Natural killer cell (primary cell): ENCODE data around the gene CCDC69. TPM values are rescaled to one million over a fixed set of nuclear protein-coding genes. Genes with fewer than 3 reads are reported as not detected.

Experiments
- ATAC-seq, 3 donors: fragments of 150-1000 bp in 2 of 3; fragments of 200-7000 bp in 1 of 3; cut with Tn5 transposase; 1 replicate in 1 of 3; 2 replicates in 2 of 3; pipeline ENCODE4 v1.10.0; 2021; ENCODE audit warnings: mild to moderate bottlenecking in 2 of 3, moderate library complexity in 2 of 3
- DNase-seq, 2 donors: peaks; one replicate each; pipeline versions ENCODE4 v3.0.0 to v3.0.0-alpha.2; 2013 to 2021; ENCODE audit warnings: mixed read lengths in 1 of 2
- H3K27ac ChIP-seq: one replicate; pipeline ENCODE4 v1.5.1; 2013; ENCODE audit warnings: mild to moderate bottlenecking, low read length
- H3K27me3 ChIP-seq: one replicate; pipeline ENCODE4 v1.6.1; 2013; ENCODE audit warnings: low read length; ENCODE audit not compliant: control insufficient read depth, insufficient read depth
- H3K36me3 ChIP-seq: one replicate; pipeline ENCODE4 v1.6.1; 2013; ENCODE audit warnings: low read length; ENCODE audit not compliant: control insufficient read depth, insufficient read depth
- H3K4me1 ChIP-seq: one replicate; pipeline ENCODE4 v1.6.1; 2013; ENCODE audit warnings: low read length; ENCODE audit not compliant: control insufficient read depth, insufficient read depth
- H3K4me3 ChIP-seq: one replicate; pipeline ENCODE4 v1.5.1; 2013; ENCODE audit warnings: low read length
- H3K9me3 ChIP-seq: one replicate; pipeline ENCODE4 v1.6.1; 2013; ENCODE audit warnings: low read length; ENCODE audit not compliant: control insufficient read depth, insufficient read depth
- H3K27ac Mint-ChIP-seq, 2 donors: one replicate each; pipeline ENCODE4 v1.8.0; 2022; ENCODE audit warnings: mild to moderate bottlenecking in 2 of 2, mixed read lengths in 2 of 2, moderate library complexity in 1 of 2
- H3K27me3 Mint-ChIP-seq, 2 donors: one replicate each; pipeline ENCODE4 v1.8.0; 2022; ENCODE audit warnings: low read depth in 2 of 2, mixed read lengths in 2 of 2
- H3K36me3 Mint-ChIP-seq: one replicate; pipeline ENCODE4 v1.8.0; 2022; ENCODE audit warnings: mixed read lengths
- H3K4me1 Mint-ChIP-seq, 2 donors: one replicate each; pipeline ENCODE4 v1.8.0; 2022; ENCODE audit warnings: mixed read lengths in 2 of 2
- H3K4me3 Mint-ChIP-seq: one replicate; pipeline ENCODE4 v1.8.0; 2022; ENCODE audit warnings: mild to moderate bottlenecking, moderate library complexity, mixed read lengths
- H3K9me3 Mint-ChIP-seq, 2 donors: one replicate each; pipeline ENCODE4 v1.8.0; 2022; ENCODE audit warnings: mixed read lengths in 2 of 2
- CTCF ChIP-seq: fragments of 200-600 bp; IDR thresholded peaks from one replicate; pipeline ENCODE4 v1.8.0; 2022; ENCODE audit warnings: antibody characterized with exemption
- WGBS: methylation state at CpG from one replicate; pipeline ENCODE4 v1.1.7; 2013; ENCODE audit warnings: missing lambda C conversion rate; ENCODE audit not compliant: insufficient coverage; 5-methylcytosine and 5-hydroxymethylcytosine counted together
- intact Hi-C: fragments of 100-400 bp; cut with micrococcal nuclease; formaldehyde crosslinking; loops from one replicate; pipeline ENCODE4 v1.14.2; 2022
- total RNA-seq, 4 donors: library from RNA; stranded (reverse); fragments of 120-200 nt in 1 of 4; gene quantifications; one replicate each; pipeline versions ENCODE4 v1.2.3 to v1.2.4, GENCODE V29; 2013 to 2022

CCDC69 gene
- total RNA-seq, 3 donors from 2014 or later (not counting 1 experiment from before 2014, with no cell fraction given) = 181 to 227 (median 204) TPM

- intact Hi-C loops = loop anchor here (10.0 kb wide), 1 partner anchor 65 kb away; the partner anchor contains the start of gene ANXA6
Observed at GRCh38 chr5:151219789-151220188, 4.1 kb downstream of the CCDC69 start.

GRCh38 chr5:151219138-151219537 is 4.8 kb downstream of the CCDC69 start:
- peaks cover 91% of the 10 kb centered on the region for H3K4me1 ChIP-seq
- Mint-ChIP-seq H3K27me3 (no peaks in the 10 kb centered on the region), H3K4me1 (peaks cover 86 to 87% of the 10 kb centered on the region in 2 donors), H3K27ac (peak overlapping the region; percentile 88 to 92), H3K9me3 (no peaks in the 10 kb centered on the region), H3K4me3 (peak overlapping the region; percentile 76), H3K36me3 (no peaks in the 10 kb centered on the region)
- DNase-seq = no peak
- intact Hi-C loops = loop anchor here (10.0 kb wide), 1 partner anchor 64 kb away; the partner anchor contains the start of gene ANXA6
- H3K27me3 ChIP-seq = no peaks in the 10 kb centered on the region
- H3K36me3 ChIP-seq = peaks cover 37% of the 10 kb centered on the region
- H3K4me3 ChIP-seq = no peak overlapping the region
- H3K9me3 ChIP-seq = no peaks in the 10 kb centered on the region
- WGBS = 83% methylated on average over 9 of the region's 9 CpGs
- TF ChIP-seq CTCF = no peak
- peak overlapping the region; percentile 97 for H3K27ac ChIP-seq
- no peak for ATAC-seq

More at GRCh38 chr5:151219789-151220188, 4.1 kb downstream of the CCDC69 start:
- no peak for ATAC-seq
- Mint-ChIP-seq H3K27ac (peak overlapping the region; percentile 88 to 92), H3K36me3 (no peaks in the 10 kb centered on the region), H3K4me1 (peaks cover 85% of the 10 kb centered on the region in 2 donors), H3K4me3 (peak overlapping the region; percentile 87), H3K27me3 (no peaks in the 10 kb centered on the region), H3K9me3 (no peaks in the 10 kb centered on the region)
- peak overlapping the region; percentile 63 for H3K27ac ChIP-seq
- no peaks in the 10 kb centered on the region for H3K9me3 ChIP-seq
- 84% methylated on average over 7 of the region's 7 CpGs for WGBS
- DNase-seq = no peak
- peaks cover 90% of the 10 kb centered on the region for H3K4me1 ChIP-seq
- TF ChIP-seq CTCF = no peak
- peaks cover 37% of the 10 kb centered on the region for H3K36me3 ChIP-seq
- H3K27me3 ChIP-seq = no peaks in the 10 kb centered on the region
- H3K4me3 ChIP-seq = no peak overlapping the region

GRCh38 chr5:151218177-151218576 is 5.7 kb downstream of the CCDC69 start:
- Histone ChIP-seq H3K27ac (peak overlapping the region; percentile 97), H3K4me1 (peaks cover 99% of the 10 kb centered on the region), H3K4me3 (no peak overlapping the region), H3K9me3 (no peaks in the 10 kb centered on the region), H3K36me3 (peaks cover 37% of the 10 kb centered on the region), H3K27me3 (no peaks in the 10 kb centered on the region)
- intact Hi-C loops = loop anchor here (10.0 kb wide), 1 partner anchor 63 kb away; the partner anchor contains the start of gene ANXA6
- H3K4me3 Mint-ChIP-seq = peak overlapping the region; percentile 76
- peaks cover 92 to 94% of the 10 kb centered on the region in 2 donors for H3K4me1 Mint-ChIP-seq
- H3K27me3 Mint-ChIP-seq = no peaks in the 10 kb centered on the region
- no peak for TF ChIP-seq CTCF
- ATAC-seq = no peak
- 45% methylated on average over 6 of the region's 6 CpGs for WGBS
- no peaks in the 10 kb centered on the region for H3K9me3 Mint-ChIP-seq
- no peaks in the 10 kb centered on the region for H3K36me3 Mint-ChIP-seq
- no peak for DNase-seq
- peak overlapping the region; percentile 88 to 92 for H3K27ac Mint-ChIP-seq

- intact Hi-C loops = loop anchor here (10.0 kb wide), 1 partner anchor 62 kb away; the partner anchor contains the start of gene ANXA6
- Mint-ChIP-seq H3K27me3 (no peaks in the 10 kb centered on the region), H3K4me1 (peaks cover 88 to 92% of the 10 kb centered on the region in 2 donors), H3K36me3 (no peaks in the 10 kb centered on the region), H3K27ac (peak overlapping the region; percentile 88 to 92), H3K9me3 (no peaks in the 10 kb centered on the region), H3K4me3 (peak overlapping the region; percentile 88)
- DNase-seq (no peak), ATAC-seq (no peak)
- Histone ChIP-seq H3K27ac (peak overlapping the region; percentile 97), H3K4me3 (no peak overlapping the region), H3K36me3 (peaks cover 32% of the 10 kb centered on the region), H3K4me1 (peaks cover 99% of the 10 kb centered on the region), H3K9me3 (no peaks in the 10 kb centered on the region), H3K27me3 (no peaks in the 10 kb centered on the region)
- WGBS = no CpG with 5 or more reads among the region's 5 CpGs
- no peak for TF ChIP-seq CTCF
Observed at GRCh38 chr5:151216781-151217180, 7.1 kb downstream of the CCDC69 start.
